NCI-H1417 treated with DMSO at 0.1 percent for 48 hours (cell line): ENCODE data around the gene TUB.
A peak's percentile ranks its signal among the peaks of the same experiment; 100 is the strongest.

Experiments used
- DNase-seq: peaks from one replicate; lab custom pipeline; 2025; lab: John Stamatoyannopoulos, UW

Gene TUB

DNA sequence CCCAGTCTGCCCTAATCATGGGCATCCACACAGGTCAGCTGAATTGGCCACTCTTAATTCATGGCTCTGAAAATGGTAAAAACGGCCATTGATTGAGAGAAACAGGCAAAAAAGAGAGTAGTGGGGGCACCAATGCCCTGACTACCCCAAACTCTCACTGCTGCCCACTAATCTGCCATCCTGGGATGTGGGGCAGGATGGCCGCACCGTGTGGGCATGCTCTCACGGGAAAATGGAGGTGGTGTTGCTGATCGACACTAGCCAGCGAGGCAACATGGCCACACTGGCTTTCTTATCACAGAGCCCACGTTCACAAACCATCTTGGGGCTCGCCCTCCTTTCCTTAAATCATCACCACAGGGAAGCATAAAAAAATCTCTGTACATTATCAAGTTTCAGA is 11.2 kb upstream of the TUB start:
- no peak for DNase-seq

- DNase-seq: no peak
These were observed 10.4 kb upstream of the TUB start for GRCh38 chr11:8070417-8071115.

- no peak for DNase-seq
These were observed 9.1 kb upstream of the TUB start for GRCh38 chr11:8071616-8072581.

DNA sequence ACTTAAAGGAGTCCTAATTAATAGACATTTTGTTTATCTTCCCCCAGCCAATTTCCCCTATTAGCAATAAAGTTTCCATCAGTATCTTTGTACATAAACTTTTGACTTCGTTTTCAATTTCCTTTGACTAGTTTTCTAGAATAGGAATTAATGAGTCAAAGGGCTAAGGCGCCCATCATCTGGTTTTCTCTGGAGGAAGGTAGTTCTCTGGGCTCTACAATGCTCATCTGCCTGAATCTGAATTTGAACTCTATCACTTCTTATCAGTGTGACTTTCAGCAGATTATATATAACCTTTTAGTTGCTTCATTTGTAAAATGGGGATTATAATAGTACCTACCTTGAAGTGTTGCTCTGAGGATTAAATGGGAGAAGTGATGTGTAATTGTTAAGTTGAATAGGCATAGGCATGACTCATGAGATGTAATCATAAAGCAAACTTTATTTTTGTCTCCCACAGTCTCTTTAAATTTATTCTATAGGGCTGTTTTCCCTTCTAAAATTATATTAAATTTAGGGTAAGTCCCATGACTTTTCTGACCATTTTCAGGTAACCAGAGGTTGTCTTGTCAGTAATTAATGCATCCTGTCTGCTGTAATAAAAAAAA is 5.8 kb upstream of the TUB start:
- no peak for DNase-seq

DNA sequence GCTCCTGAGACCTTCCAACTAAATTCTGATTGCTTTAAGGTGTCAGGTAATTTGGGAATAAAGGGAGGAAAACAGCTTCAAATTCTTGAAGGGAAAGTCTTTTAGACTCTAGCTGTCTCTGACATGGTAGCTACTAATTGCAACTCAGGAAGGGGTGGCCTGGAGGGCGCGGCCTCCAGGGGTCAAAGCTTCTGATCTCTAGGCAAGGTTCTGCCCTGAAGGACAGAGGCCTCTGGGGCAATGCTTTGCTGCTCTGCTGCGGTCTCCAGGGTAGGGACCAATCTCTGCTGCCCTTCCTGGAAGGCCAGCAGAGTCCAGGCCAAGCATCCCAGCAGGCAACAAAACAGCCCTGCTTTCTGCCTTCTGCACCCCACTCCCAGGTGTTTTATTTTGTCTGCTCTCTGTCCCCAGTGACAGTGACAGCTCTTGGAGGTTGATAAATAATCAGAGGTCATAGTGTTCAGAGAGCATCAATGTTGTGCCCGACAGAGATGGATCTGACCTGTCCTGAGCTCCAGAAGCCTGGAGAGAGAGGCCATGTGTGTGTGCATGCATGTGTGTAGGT is 1.8 kb upstream of the TUB start:
- no peak for DNase-seq

GRCh38 chr11:8080069-8080670 is 841 bp upstream of the TUB start:
- DNase-seq: no peak

- no peak for DNase-seq
These were observed 710 bp downstream of the TUB start for GRCh38 chr11:8081591-8082250.

GRCh38 chr11:8082391-8083087 is 1.5 kb downstream of the TUB start:
- peak; percentile 42 for DNase-seq

- DNase-seq: no peak
These were observed 2.0 kb downstream of the TUB start for GRCh38 chr11:8083088-8083395.

DNA sequence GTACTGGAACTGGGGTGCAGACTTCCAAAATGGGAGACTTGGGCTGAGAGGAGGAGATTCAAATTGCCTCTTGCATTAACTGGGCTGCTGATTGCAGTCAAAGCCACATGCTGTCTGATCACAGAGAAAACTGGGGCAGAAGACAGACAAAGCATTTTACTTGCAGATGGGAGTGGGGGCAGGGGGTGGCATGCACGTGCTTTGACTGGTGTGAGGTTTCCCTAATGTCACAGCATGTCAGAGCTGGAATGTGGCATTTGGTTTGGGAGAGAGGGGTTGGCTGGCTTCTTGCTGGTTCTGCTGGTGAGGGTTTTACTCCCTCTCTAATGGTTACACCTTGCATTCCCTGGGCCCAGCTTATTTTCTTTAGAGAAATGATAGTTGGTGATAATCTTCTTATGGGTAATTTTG is 2.9 kb downstream of the TUB start:
- DNase-seq: no peak

GRCh38 chr11:8084352-8084751 is 3.3 kb downstream of the TUB start:
- no peak for DNase-seq

DNA sequence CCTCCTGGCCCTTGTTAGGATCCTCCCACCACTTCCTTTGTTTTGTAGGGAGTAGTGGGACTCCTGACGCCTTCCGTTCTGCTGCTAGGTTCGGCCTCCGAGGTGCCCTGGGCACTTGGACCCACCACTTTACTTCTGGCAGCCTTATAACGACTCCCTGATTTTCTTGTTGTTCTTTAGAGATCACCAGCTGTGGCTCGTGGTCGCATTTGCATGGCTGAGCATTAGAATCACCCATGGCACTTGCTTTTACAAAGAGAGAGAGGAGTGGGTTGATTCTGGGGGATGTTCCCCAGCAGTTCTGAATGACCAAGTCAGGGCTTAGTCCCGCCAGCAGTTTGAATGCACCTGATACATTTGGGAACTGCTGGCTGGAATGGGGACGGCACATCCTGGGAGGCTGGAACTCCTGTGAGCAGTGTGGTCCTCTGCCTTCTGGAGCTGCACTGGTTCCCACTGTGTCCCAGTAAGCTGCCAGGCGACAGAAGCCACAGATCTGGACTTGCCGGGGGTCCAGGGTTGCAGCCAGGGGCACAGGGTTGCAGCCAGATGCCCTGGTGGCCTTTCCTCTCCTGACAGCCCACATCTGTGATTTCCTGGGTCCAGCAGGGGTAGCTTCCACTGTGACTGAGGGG is 4.1 kb downstream of the TUB start:
- DNase-seq: no peak

GRCh38 chr11:8086001-8086479 is 5.0 kb downstream of the TUB start:
- peak; percentile 51 for DNase-seq

GRCh38 chr11:8086571-8086970 is 5.6 kb downstream of the TUB start:
- DNase-seq: no peak

GRCh38 chr11:8087185-8087584 is 6.2 kb downstream of the TUB start:
- no peak for DNase-seq

DNA sequence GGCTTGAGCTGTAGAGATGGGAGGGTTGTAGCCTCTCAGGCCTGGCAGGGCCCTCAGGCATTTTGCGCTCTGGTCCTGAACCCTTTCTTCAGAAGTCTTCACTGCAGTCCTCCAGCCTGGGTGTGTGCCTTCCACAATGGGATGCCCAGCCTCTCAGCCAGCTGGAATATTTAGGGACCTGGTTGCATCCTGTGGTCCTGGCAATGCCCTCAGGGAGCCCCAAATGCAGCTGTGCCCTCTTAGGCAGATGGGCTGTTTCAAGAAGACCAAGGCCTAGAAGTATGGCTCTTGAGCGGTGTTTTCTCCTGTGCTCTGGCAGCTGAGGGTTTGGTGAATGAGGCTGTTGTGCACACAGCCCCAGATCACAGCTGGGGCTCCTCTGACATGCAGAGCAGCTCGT is 6.7 kb downstream of the TUB start:
- no peak for DNase-seq

DNA sequence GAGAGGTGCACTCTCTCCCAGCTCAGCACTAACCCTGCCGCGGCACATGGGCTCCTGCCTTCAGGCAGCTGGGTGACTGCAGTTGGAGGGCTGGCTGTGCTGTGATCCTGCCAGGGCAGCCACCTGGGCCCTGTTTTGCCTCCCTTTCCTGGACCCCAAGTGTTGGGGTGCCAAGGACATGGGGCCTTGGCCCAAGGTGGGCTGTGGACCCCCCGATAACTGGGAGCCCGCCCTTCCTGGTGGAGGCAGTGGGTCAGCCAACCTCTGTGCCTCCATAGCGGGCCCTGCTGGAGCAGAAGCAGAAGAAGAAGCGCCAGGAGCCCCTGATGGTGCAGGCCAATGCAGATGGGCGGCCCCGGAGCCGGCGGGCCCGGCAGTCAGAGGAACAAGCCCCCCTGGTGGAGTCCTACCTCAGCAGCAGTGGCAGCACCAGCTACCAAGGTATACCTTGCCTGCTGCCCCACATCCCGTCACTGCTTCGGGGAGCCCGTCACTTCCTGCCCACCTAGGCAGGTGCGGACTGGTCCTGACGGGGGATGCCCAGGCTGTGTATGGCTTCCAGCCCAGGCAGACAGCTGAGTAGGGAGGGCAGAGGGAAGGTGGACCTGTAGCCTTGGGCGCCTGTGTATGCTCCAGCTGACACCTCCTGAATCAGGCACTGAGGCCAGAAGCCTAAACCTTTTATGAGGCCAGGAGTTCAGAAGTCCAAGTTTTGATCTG is 8.9 kb downstream of the TUB start:
- no peak for DNase-seq

- no peak for DNase-seq
These were observed 9.7 kb downstream of the TUB start for GRCh38 chr11:8090756-8091155.

- no peak for DNase-seq
These were observed 10.7 kb downstream of the TUB start for GRCh38 chr11:8091721-8092120.
